Skeletal muscle tissue (tissue), 4 donors: ENCODE results near the gene ACSF2. TPM values are rescaled to one million over a fixed set of nuclear protein-coding genes. Genes with fewer than 3 reads are reported as not detected.

Experiments
- H3K27ac ChIP-seq: one replicate; pipeline ENCODE4 v1.7.0; 2013; ENCODE audit warnings: mild to moderate bottlenecking, low read depth, low read length, inconsistent platforms
- H3K27me3 ChIP-seq, 3 donors: one replicate each; pipeline ENCODE4 v1.7.0; 2013; ENCODE audit warnings: low read length in 3 of 3; ENCODE audit not compliant: control insufficient read depth in 3 of 3, insufficient read depth in 3 of 3
- H3K36me3 ChIP-seq, 3 donors: one replicate each; pipeline ENCODE4 v1.7.0; 2013; ENCODE audit warnings: low read length in 3 of 3; ENCODE audit not compliant: control insufficient read depth in 3 of 3, insufficient read depth in 3 of 3
- H3K4me1 ChIP-seq, 3 donors: one replicate each; pipeline ENCODE4 v1.7.0; 2013; ENCODE audit warnings: low read length in 3 of 3, mild to moderate bottlenecking in 3 of 3; ENCODE audit not compliant: control insufficient read depth in 3 of 3, insufficient read depth in 3 of 3
- H3K4me3 ChIP-seq, 3 donors: one replicate each; pipeline ENCODE4 v1.7.0; 2013; ENCODE audit warnings: low read length in 3 of 3
- H3K9ac ChIP-seq, 3 donors: one replicate each; pipeline ENCODE4 v1.7.0; 2013; ENCODE audit warnings: low read length in 3 of 3, mild to moderate bottlenecking in 3 of 3, moderate library complexity in 2 of 3, low read depth in 1 of 3
- H3K9me3 ChIP-seq, 3 donors: one replicate each; pipeline ENCODE4 v1.7.0; 2013; ENCODE audit warnings: low read length in 3 of 3; ENCODE audit not compliant: control insufficient read depth in 3 of 3
- total RNA-seq: library from RNA; depleted of rRNA; stranded (reverse); fragments of >200 nt; gene quantifications from one replicate; pipeline ENCODE4 v1.2.3, GENCODE V29; 2014
- donor health status: Osteomylitis.

ACSF2 gene
- total RNA-seq, 1 donor from 2014 or later: 51.1 TPM

- Histone ChIP-seq H3K27me3 (peaks cover 0 to 6% (median 0%) of the 10 kb centered on the region in 3 donors), H3K4me3 (no peak overlapping the region), H3K9me3 (no peaks in the 10 kb centered on the region), H3K9ac (no peak overlapping the region), H3K27ac (no peak overlapping the region), H3K4me1 (peaks cover 29 to 38% (median 34%) of the 10 kb centered on the region in 3 donors), H3K36me3 (peaks cover 32 to 46% (median 33%) of the 10 kb centered on the region in 3 donors)
Observed at GRCh38 chr17:50480854-50481490, 55.0 kb downstream of the ACSF2 start.

GRCh38 chr17:50481648-50482047 is 55.6 kb downstream of the ACSF2 start:
- H3K27ac ChIP-seq: peak overlapping the region; percentile 77

GRCh38 chr17:50482110-50482509 is 56.1 kb downstream of the ACSF2 start:
- Histone ChIP-seq H3K27me3 (no peaks in the 10 kb centered on the region), H3K27ac (peak overlapping the region; percentile 77), H3K4me3 (no peak overlapping the region), H3K4me1 (peaks cover 27 to 38% (median 34%) of the 10 kb centered on the region in 3 donors), H3K9me3 (no peaks in the 10 kb centered on the region), H3K9ac (peak overlapping the region; percentile 10 to 60 (median 28)), H3K36me3 (peaks cover 33 to 48% (median 36%) of the 10 kb centered on the region in 3 donors)

More at GRCh38 chr17:50481648-50482047, 55.6 kb downstream of the ACSF2 start:
- Histone ChIP-seq H3K9ac (peak overlapping the region; percentile 10 to 60 (median 28)), H3K9me3 (no peaks in the 10 kb centered on the region), H3K4me3 (no peak overlapping the region), H3K4me1 (peaks cover 28 to 38% (median 34%) of the 10 kb centered on the region in 3 donors), H3K36me3 (peaks cover 32 to 46% (median 33%) of the 10 kb centered on the region in 3 donors), H3K27me3 (peaks cover 0 to 1% (median 0%) of the 10 kb centered on the region in 3 donors)

GRCh38 chr17:50482516-50482915 is 56.5 kb downstream of the ACSF2 start:
- Histone ChIP-seq H3K9ac (peak overlapping the region in 2 of 3 donors; percentile 28 to 60), H3K27me3 (no peaks in the 10 kb centered on the region), H3K4me3 (peak overlapping the region in 1 of 3 donors; percentile 1), H3K27ac (peak overlapping the region; percentile 77), H3K36me3 (peaks cover 37 to 49% (median 40%) of the 10 kb centered on the region in 3 donors), H3K9me3 (no peaks in the 10 kb centered on the region), H3K4me1 (peaks cover 27 to 40% (median 35%) of the 10 kb centered on the region in 3 donors)

GRCh38 chr17:50483266-50483665 is 57.2 kb downstream of the ACSF2 start:
- Histone ChIP-seq H3K36me3 (peaks cover 40 to 49% (median 41%) of the 10 kb centered on the region in 3 donors), H3K9me3 (no peaks in the 10 kb centered on the region), H3K27ac (peak overlapping the region; percentile 77), H3K27me3 (no peaks in the 10 kb centered on the region), H3K4me1 (peaks cover 19 to 34% (median 34%) of the 10 kb centered on the region in 3 donors), H3K9ac (peak overlapping the region in 2 of 3 donors; percentile 25 to 38), H3K4me3 (no peak overlapping the region)

GRCh38 chr17:50484386-50485155 is 58.6 kb downstream of the ACSF2 start:
- Histone ChIP-seq H3K36me3 (peaks cover 40 to 49% (median 47%) of the 10 kb centered on the region in 3 donors), H3K27me3 (no peaks in the 10 kb centered on the region), H3K27ac (no peak overlapping the region)

GRCh38 chr17:50487213-50488096 is 61.4 kb downstream of the ACSF2 start:
- peak overlapping the region in 1 of 3 donors; percentile 33 for H3K9ac ChIP-seq
- no peaks in the 10 kb centered on the region for H3K9me3 ChIP-seq
- H3K4me1 ChIP-seq: peaks cover 8 to 13% (median 12%) of the 10 kb centered on the region in 3 donors
- H3K27ac ChIP-seq: no peak overlapping the region
- no peak overlapping the region for H3K4me3 ChIP-seq
- H3K27me3 ChIP-seq: no peaks in the 10 kb centered on the region
- peaks cover 32 to 41% (median 33%) of the 10 kb centered on the region in 3 donors for H3K36me3 ChIP-seq

More at GRCh38 chr17:50484386-50485155, 58.6 kb downstream of the ACSF2 start:
- Histone ChIP-seq H3K9ac (no peak overlapping the region), H3K9me3 (no peaks in the 10 kb centered on the region), H3K4me1 (peaks cover 15 to 30% (median 29%) of the 10 kb centered on the region in 3 donors), H3K4me3 (no peak overlapping the region)

GRCh38 chr17:50488880-50489279 is 62.9 kb downstream of the ACSF2 start:
- Histone ChIP-seq H3K4me1 (peaks cover 0 to 5% (median 3%) of the 10 kb centered on the region in 3 donors), H3K27ac (no peak overlapping the region), H3K4me3 (no peak overlapping the region), H3K9ac (no peak overlapping the region), H3K9me3 (no peaks in the 10 kb centered on the region), H3K27me3 (no peaks in the 10 kb centered on the region), H3K36me3 (peaks cover 23 to 33% (median 26%) of the 10 kb centered on the region in 3 donors)

GRCh38 chr17:50491505-50491904 is 65.5 kb downstream of the ACSF2 start:
- Histone ChIP-seq H3K9me3 (no peaks in the 10 kb centered on the region), H3K9ac (no peak overlapping the region), H3K27me3 (no peaks in the 10 kb centered on the region), H3K4me3 (no peak overlapping the region), H3K36me3 (peaks cover 2 to 14% (median 8%) of the 10 kb centered on the region in 3 donors), H3K27ac (no peak overlapping the region), H3K4me1 (peaks cover 0 to 5% (median 3%) of the 10 kb centered on the region in 3 donors)
